ENCODE results near the gene RCC2.

DNA sequence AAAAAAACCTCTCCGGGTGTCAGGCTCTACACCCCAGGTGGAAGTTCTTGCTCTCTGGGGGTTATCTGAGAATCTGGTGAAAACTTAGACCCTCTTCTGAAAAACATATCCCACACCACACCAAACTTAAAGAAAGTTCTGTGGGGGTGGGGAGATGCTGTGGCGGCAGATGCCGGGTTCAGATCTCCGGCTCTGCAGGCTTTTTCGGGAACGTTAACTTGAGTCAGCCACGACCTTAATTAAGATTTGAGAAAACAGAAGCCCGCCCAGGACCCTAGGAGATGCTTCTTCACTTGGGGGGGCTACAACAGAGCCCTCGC, 2.3 kb downstream of the RCC2 start:
- TF ChIP-seq, protein P1, sequence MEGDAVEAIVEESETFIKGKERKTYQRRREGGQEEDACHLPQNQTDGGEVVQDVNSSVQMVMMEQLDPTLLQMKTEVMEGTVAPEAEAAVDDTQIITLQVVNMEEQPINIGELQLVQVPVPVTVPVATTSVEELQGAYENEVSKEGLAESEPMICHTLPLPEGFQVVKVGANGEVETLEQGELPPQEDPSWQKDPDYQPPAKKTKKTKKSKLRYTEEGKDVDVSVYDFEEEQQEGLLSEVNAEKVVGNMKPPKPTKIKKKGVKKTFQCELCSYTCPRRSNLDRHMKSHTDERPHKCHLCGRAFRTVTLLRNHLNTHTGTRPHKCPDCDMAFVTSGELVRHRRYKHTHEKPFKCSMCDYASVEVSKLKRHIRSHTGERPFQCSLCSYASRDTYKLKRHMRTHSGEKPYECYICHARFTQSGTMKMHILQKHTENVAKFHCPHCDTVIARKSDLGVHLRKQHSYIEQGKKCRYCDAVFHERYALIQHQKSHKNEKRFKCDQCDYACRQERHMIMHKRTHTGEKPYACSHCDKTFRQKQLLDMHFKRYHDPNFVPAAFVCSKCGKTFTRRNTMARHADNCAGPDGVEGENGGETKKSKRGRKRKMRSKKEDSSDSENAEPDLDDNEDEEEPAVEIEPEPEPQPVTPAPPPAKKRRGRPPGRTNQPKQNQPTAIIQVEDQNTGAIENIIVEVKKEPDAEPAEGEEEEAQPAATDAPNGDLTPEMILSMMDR (optimal IDR thresholded peaks at IDR 0.05 in 1 of 3, IDR thresholded peaks at IDR 0.05 in 1 of 3, conservative IDR thresholded peaks at IDR 0.05 in 1 of 3; ENCODE audit: extremely low read depth in 1 of 3, insufficient read depth in 2 of 3, low read length in 3 of 3): no peak
- no peak for TF ChIP-seq EZH2 (IDR thresholded peaks at IDR 0.05; ENCODE audit: low read length)

Data from keratinocyte (primary cell).